SU-DHL-6 (cell line): ENCODE measurements around the gene FFAR1.

ENCODE experiments used
- H2AFZ ChIP-seq: fragments of 200-600 bp; sonication (generic); 2 replicates; pipeline ENCODE4 v1.6.1; 2014; ENCODE audit warnings: low read depth, mild to moderate bottlenecking, moderate library complexity, mixed read lengths, antibody characterized with exemption, low read length; ENCODE audit not compliant: severe bottlenecking
- H3F3A ChIP-seq: fragments of 200-600 bp; shearing (Covaris generic); 2 replicates; pipeline ENCODE4 v1.6.0; 2016; ENCODE audit warnings: antibody characterized with exemption, mild to moderate bottlenecking; ENCODE audit not compliant: insufficient read depth
- H3K27ac ChIP-seq: fragments of 200-600 bp; sonication (generic); 2 replicates; pipeline ENCODE4 v1.5.1; 2016; ENCODE audit warnings: low read depth, mild to moderate bottlenecking, low read length, moderate library complexity, mixed read lengths
- H3K27me3 ChIP-seq: fragments of 200-600 bp; sonication (generic), shearing (Covaris generic); 2 replicates; pipeline ENCODE4 v1.6.0; 2014; ENCODE audit warnings: mild to moderate bottlenecking, low read length
- H3K36me3 ChIP-seq: fragments of 200-600 bp; sonication (generic); 2 replicates; pipeline ENCODE4 v1.6.1; 2014; ENCODE audit warnings: mild to moderate bottlenecking, low read length, mixed read lengths
- H3K4me2 ChIP-seq: fragments of 300-600, 200-600 bp; shearing (Covaris generic), sonication (generic); 2 replicates; pipeline ENCODE4 v1.6.0; 2014; ENCODE audit warnings: low read length, low read depth, mild to moderate bottlenecking; ENCODE audit not compliant: poor library complexity, severe bottlenecking
- H3K4me3 ChIP-seq: fragments of 200-600 bp; sonication (generic); 2 replicates; pipeline ENCODE4 v1.5.1; 2014; ENCODE audit warnings: antibody characterized with exemption, low read length, mild to moderate bottlenecking, mixed read lengths; ENCODE audit not compliant: insufficient read depth, poor library complexity, severe bottlenecking
- H3K79me2 ChIP-seq: fragments of 200-600 bp; sonication (generic); 2 replicates; pipeline ENCODE4 v1.6.1; 2014; ENCODE audit warnings: mild to moderate bottlenecking, low read length, moderate library complexity; ENCODE audit not compliant: insufficient read depth
- H3K9ac ChIP-seq: fragments of 200-600 bp; sonication (generic); 2 replicates; pipeline ENCODE4 v1.7.0; 2014; ENCODE audit warnings: mild to moderate bottlenecking, low read length
- H3K9me2 ChIP-seq: fragments of 200-600 bp; sonication (generic); replicated peaks from 2 replicates; pipeline ENCODE4 v1.6.1; 2014; ENCODE audit warnings: low read length; ENCODE audit not compliant: insufficient read depth
- H3K9me3 ChIP-seq: fragments of 200-600 bp; sonication (generic); 2 replicates; pipeline ENCODE4 v1.6.1; 2014; ENCODE audit warnings: low read length, mixed read lengths; ENCODE audit not compliant: insufficient read depth
- H4K20me1 ChIP-seq: fragments of 200-600 bp; sonication (generic); 2 replicates; pipeline ENCODE4 v1.6.1; 2014; ENCODE audit warnings: low read depth, mild to moderate bottlenecking, antibody characterized with exemption, low read length, moderate library complexity, mixed read lengths
- EZH2phosphoT487 ChIP-seq: fragments of 200-600 bp; sonication (generic), shearing (Covaris generic); conservative IDR thresholded peaks from 2 replicates; pipeline ENCODE4 v1.6.1; 2018; ENCODE audit warnings: mild to moderate bottlenecking, antibody characterized with exemption, low read length, moderate library complexity, mixed read lengths
- TF ChIP-seq, protein P1 (sequence below): fragments of 200-600 bp; sonication (generic); IDR thresholded peaks from one replicate; pipeline ENCODE4 v1.5.1; 2017; ENCODE audit warnings: antibody characterized with exemption, mild to moderate bottlenecking, low read length, moderate library complexity; ENCODE audit not compliant: insufficient read depth, poor library complexity, severe bottlenecking

The FFAR1 gene

DNA sequence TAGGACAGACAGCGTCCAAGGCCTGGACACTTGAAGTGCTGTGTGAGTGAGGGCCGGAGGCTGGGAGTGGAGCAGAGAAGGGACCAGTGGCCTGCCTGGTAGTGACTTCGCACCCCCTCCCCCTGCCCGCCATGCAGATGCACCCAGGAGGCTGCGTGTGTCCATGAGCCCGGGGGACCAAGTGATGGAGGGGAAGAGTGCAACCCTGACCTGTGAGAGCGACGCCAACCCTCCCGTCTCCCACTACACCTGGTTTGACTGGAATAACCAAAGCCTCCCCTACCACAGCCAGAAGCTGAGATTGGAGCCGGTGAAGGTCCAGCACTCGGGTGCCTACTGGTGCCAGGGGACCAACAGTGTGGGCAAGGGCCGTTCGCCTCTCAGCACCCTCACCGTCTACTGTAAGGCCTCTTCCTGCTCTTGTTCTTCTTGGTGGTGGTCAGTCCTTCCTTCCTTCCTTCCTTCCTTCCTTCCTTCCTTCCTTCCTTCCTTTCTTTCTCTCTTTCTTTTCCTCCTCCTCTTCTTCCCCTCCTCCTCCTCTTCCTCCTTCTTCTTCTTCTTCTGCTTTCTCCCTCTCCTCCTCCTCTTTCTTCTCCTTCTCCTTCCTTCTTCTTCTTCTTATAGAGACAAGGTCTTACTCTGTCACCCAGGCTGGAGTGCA lies 6.0 kb upstream of the FFAR1 start:
- Histone ChIP-seq H2AFZ (no peak overlapping the region), H3K9ac (no peak overlapping the region), H3K27me3 (no peaks in the 10 kb centered on the region), H3K79me2 (0 out of 2 replicates have a peak, but pooled peaks cover under 1% of the 10 kb centered on the region), H3K36me3 (peaks cover 24% of the 10 kb centered on the region), H3K4me2 (no peak overlapping the region), H3K4me3 (no peak overlapping the region), H4K20me1 (peaks cover under 1% of the 10 kb centered on the region; the same call in 1 of the 2 replicates), H3K9me2 (no peaks in the 10 kb centered on the region), H3K9me3 (no peaks in the 10 kb centered on the region), H3F3A (peaks cover 26% of the 10 kb centered on the region), H3K27ac (no peak overlapping the region)
- no peak for TF ChIP-seq EZH2phosphoT487
- TF ChIP-seq, protein P1, sequence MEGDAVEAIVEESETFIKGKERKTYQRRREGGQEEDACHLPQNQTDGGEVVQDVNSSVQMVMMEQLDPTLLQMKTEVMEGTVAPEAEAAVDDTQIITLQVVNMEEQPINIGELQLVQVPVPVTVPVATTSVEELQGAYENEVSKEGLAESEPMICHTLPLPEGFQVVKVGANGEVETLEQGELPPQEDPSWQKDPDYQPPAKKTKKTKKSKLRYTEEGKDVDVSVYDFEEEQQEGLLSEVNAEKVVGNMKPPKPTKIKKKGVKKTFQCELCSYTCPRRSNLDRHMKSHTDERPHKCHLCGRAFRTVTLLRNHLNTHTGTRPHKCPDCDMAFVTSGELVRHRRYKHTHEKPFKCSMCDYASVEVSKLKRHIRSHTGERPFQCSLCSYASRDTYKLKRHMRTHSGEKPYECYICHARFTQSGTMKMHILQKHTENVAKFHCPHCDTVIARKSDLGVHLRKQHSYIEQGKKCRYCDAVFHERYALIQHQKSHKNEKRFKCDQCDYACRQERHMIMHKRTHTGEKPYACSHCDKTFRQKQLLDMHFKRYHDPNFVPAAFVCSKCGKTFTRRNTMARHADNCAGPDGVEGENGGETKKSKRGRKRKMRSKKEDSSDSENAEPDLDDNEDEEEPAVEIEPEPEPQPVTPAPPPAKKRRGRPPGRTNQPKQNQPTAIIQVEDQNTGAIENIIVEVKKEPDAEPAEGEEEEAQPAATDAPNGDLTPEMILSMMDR, result no peak

- H3K36me3 ChIP-seq, result peaks cover 24% of the 10 kb centered on the region
- peaks cover 31% of the 10 kb centered on the region for H3F3A ChIP-seq
- no peak for TF ChIP-seq EZH2phosphoT487
- TF ChIP-seq, protein P1, result no peak
- no peaks in the 10 kb centered on the region for H3K27me3 ChIP-seq
- H3K9me2 ChIP-seq, result no peaks in the 10 kb centered on the region
- H2AFZ ChIP-seq, result no peak overlapping the region
- no peak overlapping the region for H3K4me2 ChIP-seq
- H3K27ac ChIP-seq, result no peak overlapping the region
- no peak overlapping the region for H3K9ac ChIP-seq
- H4K20me1 ChIP-seq, result no peaks in the 10 kb centered on the region
- H3K79me2 ChIP-seq, result no peaks in the 10 kb centered on the region
- H3K4me3 ChIP-seq, result no peak overlapping the region
- no peaks in the 10 kb centered on the region for H3K9me3 ChIP-seq
Observed at GRCh38 chr19:35342430-35342829, 5.3 kb upstream of the FFAR1 start.

- TF ChIP-seq, protein P1, result no peak
- no peak for TF ChIP-seq EZH2phosphoT487
- Histone ChIP-seq H3K4me2 (no peak overlapping the region), H3K4me3 (no peak overlapping the region), H4K20me1 (no peaks in the 10 kb centered on the region), H3F3A (peaks cover 52% of the 10 kb centered on the region), H3K9me2 (no peaks in the 10 kb centered on the region), H3K27ac (no peak overlapping the region), H3K9me3 (no peaks in the 10 kb centered on the region), H3K9ac (no peak overlapping the region), H3K36me3 (peaks cover 20% of the 10 kb centered on the region), H3K79me2 (no peaks in the 10 kb centered on the region), H3K27me3 (no peaks in the 10 kb centered on the region), H2AFZ (no peak overlapping the region)
Observed at GRCh38 chr19:35344511-35345031, 3.1 kb upstream of the FFAR1 start.
